OCI-LY7 (cell line): ENCODE data around the gene NSUN2.

Experiments used
- CTCF ChIP-seq: fragments of 200-600 bp; sonication (generic); conservative IDR thresholded peaks from 2 replicates; pipeline ENCODE4 v1.5.1; 2014; ENCODE audit warnings: mild to moderate bottlenecking, antibody characterized with exemption, low read length, moderate library complexity, mixed read lengths
- EZH2phosphoT487 ChIP-seq: fragments of 200-600 bp; sonication (generic); IDR thresholded peaks from 2 replicates; pipeline ENCODE4 v1.6.1; 2018; ENCODE audit warnings: low read depth, borderline replicate concordance, mild to moderate bottlenecking, mixed run types, antibody characterized with exemption, low read length, moderate library complexity, mixed read lengths

GRCh38 chr5:6599739-6600138 is 33.1 kb downstream of the NSUN2 start:
- TF ChIP-seq CTCF (no peak), EZH2phosphoT487 (no peak)
